Spleen (tissue), 11 donors: ENCODE data around the gene MSN. TPM values are rescaled to one million over a fixed set of nuclear protein-coding genes. Genes with fewer than 3 reads are reported as not detected.

ENCODE experiments used
- DNase-seq: peaks from one replicate; pipeline ENCODE4 v3.0.0-alpha.2; 2020
- H3K27ac ChIP-seq, 8 donors: fragments of 200-600 bp; sonication (generic) in 7 of 8; 1 replicate in 4 of 8; 2 replicates in 4 of 8; pipeline versions ENCODE4 v1.5.0 to v1.8.0; 2016 to 2021; ENCODE audit warnings: inconsistent platforms in 4 of 8, mild to moderate bottlenecking in 4 of 8, moderate library complexity in 1 of 8
- H3K27me3 ChIP-seq, 7 donors: fragments of 200-600 bp; sonication (generic) in 6 of 7; replicated peaks in 1 of 7; 1 replicate in 4 of 7; 2 replicates in 3 of 7; pipeline versions ENCODE4 v1.5.0 to v1.8.0; 2016 to 2021; ENCODE audit warnings: inconsistent platforms in 3 of 7, mild to moderate bottlenecking in 1 of 7
- H3K36me3 ChIP-seq, 6 donors: fragments of 200-600 bp; sonication (generic) in 5 of 6; 1 replicate in 4 of 6; 2 replicates in 2 of 6; pipeline versions ENCODE4 v1.5.0 to v1.8.0; 2016 to 2021; ENCODE audit warnings: inconsistent platforms in 2 of 6
- H3K4me1 ChIP-seq, 6 donors: fragments of 200-600 bp; sonication (generic) in 5 of 6; 1 replicate in 3 of 6; 2 replicates in 3 of 6; pipeline versions ENCODE4 v1.5.0 to v1.8.0; 2016 to 2021; ENCODE audit warnings: inconsistent platforms in 3 of 6
- H3K4me3 ChIP-seq, 8 donors: fragments of 200-600 bp; sonication (generic) in 7 of 8; 1 replicate in 4 of 8; 2 replicates in 4 of 8; pipeline versions ENCODE4 v1.5.0 to v1.8.0; 2016 to 2021; ENCODE audit warnings: inconsistent platforms in 4 of 8, mild to moderate bottlenecking in 4 of 8, moderate library complexity in 2 of 8
- H3K9me3 ChIP-seq, 8 donors: fragments of 200-600 bp; sonication (generic) in 7 of 8; 1 replicate in 4 of 8; 2 replicates in 4 of 8; pipeline versions ENCODE4 v1.5.0 to v1.8.0; 2016 to 2021; ENCODE audit warnings: inconsistent platforms in 4 of 8
- CTCF ChIP-seq, 11 experiments: fragments of 200-600 bp in 7 of 11; fragments of 450-650 bp in 4 of 11; sonication (generic) in 4 of 11; IDR thresholded peaks in 8 of 11; conservative IDR thresholded peaks in 3 of 11; 1 replicate in 7 of 11; 2 replicates in 4 of 11; pipeline versions ENCODE4 v1.4.0 to v1.8.0; 2016 to 2021; ENCODE audit warnings: antibody characterized with exemption in 11 of 11, inconsistent platforms in 4 of 11, mild to moderate bottlenecking in 1 of 11
- POLR2A ChIP-seq, 3 donors: fragments of 450-650 bp; IDR thresholded peaks; one replicate each; pipeline ENCODE4 v1.5.1; 2017; ENCODE audit warnings: antibody characterized with exemption in 3 of 3, mild to moderate bottlenecking in 1 of 3
- POLR2AphosphoS5 ChIP-seq, 3 donors: sonication (generic); formaldehyde crosslinking; IDR thresholded peaks; one replicate each; pipeline ENCODE4 v1.5.1; 2017; ENCODE audit warnings: antibody characterized with exemption in 3 of 3
- WGBS, 5 donors: extraction: QIAGEN DNeasy Blood & Tissue Kit in 3 of 5; methylation state at CpG; one replicate each; pipeline versions ENCODE4 v1.1.5 to v1.1.7; 2013 to 2018; 5-methylcytosine and 5-hydroxymethylcytosine counted together
- intact Hi-C: fragments of 100-400 bp; cut with DNase I; formaldehyde crosslinking; loops from one replicate; pipeline ENCODE4 v1.15.0; 2023; ENCODE audit warnings: low total_unique reads
- polyA plus RNA-seq, 3 donors: library from polyadenylated mRNA; stranded (reverse); fragments of 200-250 nt; gene quantifications; one replicate each; pipeline ENCODE4 v1.2.1, GENCODE V29; 2013
- total RNA-seq, 7 donors: library from RNA; depleted of rRNA in 3 of 7; stranded (reverse); fragments of >200 nt in 3 of 7; fragmentation: NEBNext Ultra II Directional in 4 of 7; extraction: Animal tissue kit (Norgen Biotek cat#: 25700) in 4 of 7; gene quantifications; one replicate each; pipeline versions ENCODE4 v1.1.0 to v1.2.1, GENCODE V29; 2016 to 2021
- donor health status: healthy with polysubstance abuse.
- donor health status: DM: no; HTN: no; CAD: no; lungs with moderate emphysema.
- donor health status: DM: no; HTN: no; CAD: no.
- donor health status: Bipolar disorder and iron deficiency.
- donor health status: healthy.
- donor health status: DM: no; HTN: no; CAD: no.
- donor health status: DM: yes; HTN: yes; CAD: no.

MSN gene
- total and polyA plus RNA-seq, 10 donors = 101 to 396 (median 329) TPM

DNA sequence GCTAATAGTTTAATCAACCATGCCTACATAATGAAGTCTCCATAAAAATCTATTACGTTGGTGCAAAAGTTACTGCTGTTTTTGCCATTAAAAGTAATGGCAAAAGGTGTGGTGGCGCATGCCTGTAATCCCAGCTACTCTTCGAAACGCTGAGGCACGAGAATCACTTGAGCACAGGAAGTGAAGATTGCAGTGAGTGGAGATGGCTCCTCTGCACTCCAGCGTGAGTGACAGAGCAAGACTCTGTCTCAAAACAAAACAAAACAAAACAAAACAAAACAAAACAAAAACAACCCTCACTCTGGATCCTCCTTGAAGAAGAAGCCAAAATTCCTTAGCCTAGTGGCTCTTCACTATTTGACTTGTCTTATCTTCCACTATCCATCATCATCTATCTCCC lies 78.0 kb downstream of the MSN start:
- WGBS, 5 donors = 28 to 47% (median 29%) methylated on average over 6 of the region's 6 CpGs
- peaks cover 0 to 28% (median 13%) of the 10 kb centered on the region in 6 donors for H3K36me3 ChIP-seq
- TF ChIP-seq POLR2A (IDR thresholded peaks at IDR 0.05) (no peak), POLR2AphosphoS5 (IDR thresholded peaks at IDR 0.05) (peak in 1 of 3 donors; percentile 45), CTCF (IDR thresholded peaks at IDR 0.05 in 8 of 11, conservative IDR thresholded peaks at IDR 0.05 in 3 of 11) (no peak)
- H3K4me3 ChIP-seq = no peak overlapping the region
- intact Hi-C loops = no loop called here
- peak overlapping the region in 3 of 8 donors; percentile 8 to 28 (median 23) for H3K27ac ChIP-seq
- peaks cover 0 to 28% (median 19%) of the 10 kb centered on the region in 6 donors for H3K4me1 ChIP-seq
- DNase-seq = no peak
- H3K9me3 ChIP-seq = no peaks in the 10 kb centered on the region
- no peaks in the 10 kb centered on the region for H3K27me3 ChIP-seq

DNA sequence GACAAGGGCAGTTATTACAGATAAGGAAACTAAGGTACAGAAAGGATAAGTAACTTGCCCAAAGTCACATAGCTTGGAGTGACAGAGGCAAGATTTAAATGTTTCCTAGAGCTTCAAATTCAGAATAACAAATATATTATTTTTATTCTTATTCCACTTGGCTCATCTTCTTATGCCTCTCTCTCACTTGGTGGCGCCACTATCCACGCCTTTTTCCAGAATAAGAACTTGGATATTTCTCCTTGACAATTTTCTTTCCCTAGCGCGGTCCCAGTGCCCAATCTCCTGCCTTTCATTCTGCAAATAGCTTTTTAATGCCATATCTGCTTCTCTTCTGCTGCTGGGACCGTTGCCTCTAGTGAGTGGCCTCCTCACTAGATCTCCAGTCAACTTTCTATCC lies 78.5 kb downstream of the MSN start:
- Histone ChIP-seq H3K4me3 (no peak overlapping the region), H3K27me3 (no peaks in the 10 kb centered on the region), H3K9me3 (no peaks in the 10 kb centered on the region), H3K36me3 (peaks cover 0 to 22% (median 8%) of the 10 kb centered on the region in 6 donors), H3K27ac (peak overlapping the region in 1 of 8 donors; percentile 28), H3K4me1 (peaks cover 0 to 34% (median 23%) of the 10 kb centered on the region in 6 donors)
- intact Hi-C loops = no loop called here
- no peak for DNase-seq
- 57 to 73% (median 60%) methylated on average over 5 of the region's 5 CpGs for WGBS, 5 donors
- TF ChIP-seq CTCF (IDR thresholded peaks at IDR 0.05 in 8 of 11, conservative IDR thresholded peaks at IDR 0.05 in 3 of 11) (no peak), POLR2AphosphoS5 (IDR thresholded peaks at IDR 0.05) (no peak), POLR2A (IDR thresholded peaks at IDR 0.05) (no peak)

GRCh38 chrX:65750674-65751469 lies 83.4 kb downstream of the MSN start:
- TF ChIP-seq CTCF (IDR thresholded peaks at IDR 0.05 in 8 of 11, conservative IDR thresholded peaks at IDR 0.05 in 3 of 11) = no peak
- no peak for TF ChIP-seq POLR2A (IDR thresholded peaks at IDR 0.05)
- TF ChIP-seq POLR2AphosphoS5 (IDR thresholded peaks at IDR 0.05) = peak in 1 of 3 donors; percentile 24
- peak overlapping the region in 4 of 8 donors; percentile 6 to 61 (median 42) for H3K27ac ChIP-seq
- H3K36me3 ChIP-seq = no peaks in the 10 kb centered on the region
- peaks cover 0 to 11% (median 0%) of the 10 kb centered on the region in 8 donors for H3K9me3 ChIP-seq
- peak overlapping the region in 1 of 8 donors; percentile 10 for H3K4me3 ChIP-seq
- intact Hi-C loops = no loop called here
- H3K27me3 ChIP-seq = no peaks in the 10 kb centered on the region
- no peak for DNase-seq
- WGBS, 5 donors = 25 to 49% (median 38%) methylated on average over 4 to 6 of the region's 6 CpGs
- peaks cover 7 to 29% (median 17%) of the 10 kb centered on the region in 6 donors for H3K4me1 ChIP-seq

GRCh38 chrX:65751519-65751918 lies 84.1 kb downstream of the MSN start:
- Histone ChIP-seq H3K27ac (peak overlapping the region in 3 of 8 donors; percentile 40 to 61 (median 43)), H3K27me3 (no peaks in the 10 kb centered on the region), H3K4me1 (peaks cover 7 to 27% (median 16%) of the 10 kb centered on the region in 6 donors), H3K36me3 (no peaks in the 10 kb centered on the region), H3K9me3 (peaks cover 0 to 11% (median 0%) of the 10 kb centered on the region in 8 donors), H3K4me3 (no peak overlapping the region)
- TF ChIP-seq POLR2A (IDR thresholded peaks at IDR 0.05) (no peak), POLR2AphosphoS5 (IDR thresholded peaks at IDR 0.05) (no peak), CTCF (IDR thresholded peaks at IDR 0.05 in 8 of 11, conservative IDR thresholded peaks at IDR 0.05 in 3 of 11) (no peak)
- no peak for DNase-seq
- intact Hi-C loops = no loop called here
- WGBS, 5 donors = 28 to 65% (median 51%) methylated on average over 1 to 2 of the region's 2 CpGs
